GM23338 (cell line): ENCODE data around the gene CCDC61. TPM values are rescaled to one million over a fixed set of nuclear protein-coding genes. Genes with fewer than 3 reads are reported as not detected.

Experiments used
- ATAC-seq: fragments of 200-7000 bp; cut with Tn5 transposase; 3 replicates; pipeline ENCODE4 v1.9.1; 2020
- DNase-seq: peaks from one replicate; pipeline ENCODE4 v3.0.0-alpha.2; 2015; ENCODE audit warnings: low spot score
- H2AFZ ChIP-seq: fragments of 200-600 bp; sonication (generic); 2 replicates; pipeline ENCODE4 v1.8.0; 2016; ENCODE audit warnings: antibody characterized with exemption, mild to moderate bottlenecking, moderate library complexity
- H3F3A ChIP-seq: fragments of 200-600 bp; sonication (generic); replicated peaks from 2 replicates; pipeline ENCODE4 v1.8.0; 2017; ENCODE audit warnings: antibody characterized with exemption, mixed run types, low read depth
- H3K27ac ChIP-seq: fragments of 200-600 bp; sonication (generic); 2 replicates; pipeline ENCODE4 v1.6.1; 2016; ENCODE audit warnings: low read depth
- H3K27me3 ChIP-seq: fragments of 200-600 bp; sonication (generic); 2 replicates; pipeline ENCODE4 v1.8.0; 2016; ENCODE audit warnings: mild to moderate bottlenecking, mixed run types, moderate library complexity; ENCODE audit not compliant: insufficient read depth
- H3K36me3 ChIP-seq: fragments of 200-600 bp; sonication (generic); 2 replicates; pipeline ENCODE4 v1.8.0; 2016; ENCODE audit warnings: mild to moderate bottlenecking; ENCODE audit not compliant: insufficient read depth
- H3K4me1 ChIP-seq: fragments of 200-600 bp; sonication (generic); 2 replicates; pipeline ENCODE4 v1.8.0; 2016; ENCODE audit warnings: mild to moderate bottlenecking, moderate library complexity; ENCODE audit not compliant: insufficient read depth
- H3K4me2 ChIP-seq: fragments of 200-600 bp; sonication (generic); 2 replicates; pipeline ENCODE4 v1.7.1; 2017; ENCODE audit warnings: mixed run types
- H3K4me3 ChIP-seq: fragments of 200-600 bp; sonication (generic); 2 replicates; pipeline ENCODE4 v1.6.1; 2016; ENCODE audit warnings: mixed run types
- H3K79me2 ChIP-seq: fragments of 200-600 bp; sonication (generic); replicated peaks from 2 replicates; pipeline ENCODE4 v1.8.0; 2017; ENCODE audit warnings: mild to moderate bottlenecking; ENCODE audit not compliant: insufficient read depth
- H3K9me2 ChIP-seq: fragments of 200-600 bp; sonication (generic); 2 replicates; pipeline ENCODE4 v1.8.0; 2017; ENCODE audit not compliant: insufficient read depth
- H4K20me1 ChIP-seq: fragments of 200-600 bp; sonication (generic); replicated peaks from 2 replicates; pipeline ENCODE4 v1.8.0; 2017; ENCODE audit warnings: mild to moderate bottlenecking; ENCODE audit not compliant: insufficient read depth
- H3K27ac Mint-ChIP-seq: 2 replicates; pipeline ENCODE4 v1.8.0; 2020; ENCODE audit warnings: inconsistent platforms, mild to moderate bottlenecking, moderate library complexity, mixed read lengths
- H3K27me3 Mint-ChIP-seq: 3 replicates; pipeline ENCODE4 v1.8.0; 2022; ENCODE audit warnings: low read depth, mild to moderate bottlenecking, moderate library complexity, mixed read lengths, inconsistent platforms; ENCODE audit not compliant: insufficient read depth, poor library complexity
- H3K36me3 Mint-ChIP-seq: 3 replicates; pipeline ENCODE4 v1.8.0; 2021; ENCODE audit warnings: low read depth, mild to moderate bottlenecking, inconsistent platforms, moderate library complexity, mixed read lengths
- H3K4me1 Mint-ChIP-seq: 3 replicates; pipeline ENCODE4 v1.8.0; 2020; ENCODE audit warnings: mild to moderate bottlenecking, inconsistent platforms, mixed read lengths
- H3K4me3 Mint-ChIP-seq: 3 replicates; pipeline ENCODE4 v1.8.0; 2021; ENCODE audit warnings: moderate library complexity, mild to moderate bottlenecking, inconsistent platforms, mixed read lengths
- H3K9me3 Mint-ChIP-seq: 3 replicates; pipeline ENCODE4 v1.8.0; 2020; ENCODE audit warnings: moderate library complexity, mild to moderate bottlenecking, inconsistent platforms, mixed read lengths
- CREB1 ChIP-seq: fragments of 250-450 bp; sonication (Bioruptor Pico); IDR thresholded peaks from 2 replicates; pipeline ENCODE4 v1.5.0; 2020; ENCODE audit warnings: low read depth, mild to moderate bottlenecking, moderate library complexity
- EZH2 ChIP-seq: fragments of 200-600 bp; sonication (generic); IDR thresholded peaks from one replicate; pipeline ENCODE4 v1.8.0; 2017; ENCODE audit warnings: antibody characterized with exemption, mild to moderate bottlenecking, low read depth; ENCODE audit not compliant: unreplicated experiment
- EZH2phosphoT487 ChIP-seq: fragments of 200-600 bp; sonication (generic); IDR thresholded peaks from one replicate; pipeline ENCODE4 v1.8.1; 2018; ENCODE audit warnings: antibody characterized with exemption; ENCODE audit not compliant: unreplicated experiment
- JUNB ChIP-seq: IDR thresholded peaks from one replicate; pipeline ENCODE4 v1.6.1; 2016; ENCODE audit warnings: antibody characterized with exemption; ENCODE audit not compliant: unreplicated experiment
- NANOG ChIP-seq: IDR thresholded peaks from 2 replicates; pipeline ENCODE4 v1.6.1; 2016; ENCODE audit warnings: antibody characterized with exemption, borderline replicate concordance
- POLR2AphosphoS5 ChIP-seq: IDR thresholded peaks from 2 replicates; pipeline ENCODE4 v1.6.1; 2016; ENCODE audit warnings: antibody characterized with exemption, low read depth
- STAT1 ChIP-seq: IDR thresholded peaks from one replicate; pipeline ENCODE4 v1.6.1; 2016; ENCODE audit warnings: antibody characterized with exemption; ENCODE audit not compliant: unreplicated experiment
- ZNF331 ChIP-seq: fragments of 250-450 bp; sonication (Bioruptor Pico); IDR thresholded peaks from 2 replicates; pipeline ENCODE4 v1.5.0; 2020; ENCODE audit warnings: low read depth, mild to moderate bottlenecking, moderate library complexity
- polyA plus RNA-seq: library from polyadenylated mRNA; unstranded; fragments of >200 nt; fragmentation: Nextera tagmentation; extraction: Ambion mirVana; gene quantifications from 2 replicates; pipeline ENCODE4 v1.2.1, GENCODE V29; 2016
- total RNA-seq: library from RNA; depleted of rRNA; stranded (reverse); fragments of >200 nt; shearing (Covaris generic); gene quantifications from 2 replicates; pipeline ENCODE4 v1.2.3, GENCODE V29; 2014
- TF ChIP-seq, protein P1 (sequence below): IDR thresholded peaks from one replicate; pipeline ENCODE4 v1.6.1; 2018; ENCODE audit warnings: antibody characterized with exemption; ENCODE audit not compliant: unreplicated experiment
- TF ChIP-seq, protein P2 (sequence below), 2 experiments: fragments of 200-600 bp in 1 of 2; sonication (generic) in 1 of 2; conservative IDR thresholded peaks; 2 replicates each; pipeline versions ENCODE4 v1.5.1 to v1.6.1; 2016 to 2017; ENCODE audit warnings: antibody characterized with exemption in 2 of 2, low read depth in 2 of 2, mild to moderate bottlenecking in 2 of 2, moderate library complexity in 1 of 2
- TF ChIP-seq, protein P3 (sequence below): IDR thresholded peaks from 2 replicates; pipeline ENCODE4 v1.6.1; 2016; ENCODE audit warnings: antibody characterized with exemption

Gene CCDC61
- total and polyA plus RNA-seq, 2 experiments from 2014 or later = 9.8 to 22.4 TPM

DNA sequence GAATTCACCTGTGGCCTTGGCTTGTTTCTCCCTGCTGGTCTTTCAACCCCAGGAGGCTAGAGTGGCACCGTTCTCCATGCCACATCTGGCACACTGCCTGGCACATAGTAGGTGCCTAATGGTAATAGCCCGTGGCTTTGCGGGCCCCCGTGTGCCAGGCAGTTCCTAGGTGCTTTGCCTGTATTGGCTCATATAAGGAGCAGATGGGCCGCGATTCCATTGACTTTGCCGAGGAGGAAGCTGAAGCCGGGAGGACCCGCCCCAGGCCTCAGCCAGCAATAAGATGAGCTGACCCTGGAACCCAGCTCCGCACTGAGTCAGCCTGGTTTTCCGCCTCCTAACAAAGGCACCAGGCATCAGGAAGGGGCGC lies 26.8 kb downstream of the CCDC61 start (continued):
- TF ChIP-seq STAT1 = no peak

DNA sequence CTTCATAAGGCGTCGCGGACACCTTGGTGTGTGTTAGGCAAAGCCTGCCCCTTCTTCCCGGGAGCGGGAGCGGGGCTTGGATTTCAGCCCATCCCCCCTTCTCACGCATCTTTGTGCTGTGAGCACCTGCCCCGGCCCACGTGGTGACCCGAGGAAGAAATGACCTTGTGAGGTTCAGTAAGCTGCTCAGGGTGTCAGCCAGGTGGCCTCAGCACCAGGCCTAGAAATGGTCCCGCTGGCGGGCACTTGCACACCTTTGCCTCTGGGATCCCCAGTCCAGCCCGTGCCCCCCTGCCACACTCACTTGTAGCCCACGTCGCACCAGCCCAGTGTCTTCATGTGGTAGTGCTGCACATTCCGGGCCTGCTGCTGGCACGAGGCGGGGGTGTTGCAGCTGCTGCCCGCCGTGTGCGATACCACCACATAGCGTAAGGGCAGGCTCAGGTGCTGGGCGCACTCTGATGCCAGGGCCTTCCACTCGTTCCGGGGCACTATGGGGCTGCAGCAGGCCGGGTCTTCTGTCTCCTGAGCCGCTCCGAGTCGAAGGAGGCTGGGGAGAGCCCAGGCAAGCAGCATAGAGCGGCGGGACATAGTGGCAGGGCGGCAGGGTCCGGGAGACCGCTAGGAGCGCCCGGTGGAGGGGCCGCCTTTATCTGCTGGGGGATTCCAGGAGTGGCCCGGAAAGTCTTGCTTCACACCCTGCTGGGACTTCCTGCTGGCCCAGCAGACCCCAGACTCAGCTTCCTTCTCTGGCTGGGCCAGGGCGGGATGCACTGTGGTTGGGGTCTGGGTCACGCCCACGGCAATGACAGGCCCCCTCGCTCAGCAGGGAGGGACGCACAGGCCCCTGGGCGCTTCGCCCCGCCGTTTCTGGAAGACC lies 27.4 kb downstream of the CCDC61 start, which contains the start of gene PGLYRP1:
PGLYRP1 (minus strand) TSS at position 623 of the 880 bp plus-strand sequence; CDS start at position 591, 32 bp downstream.
- H3K36me3 Mint-ChIP-seq = peaks cover 12% of the 10 kb centered on the region; the same call in 2 of the 3 replicates
- Histone ChIP-seq H3K36me3 (no peaks in the 10 kb centered on the region), H3K9me2 (no peaks in the 10 kb centered on the region), H3K4me3 (0 out of 2 replicates have a peak within 1 kb of the TSS, but pooled peaks have one; percentile 13), H3K4me2 (peak within 1 kb of the TSS; percentile 51), H3F3A (no peaks in the 10 kb centered on the region), H2AFZ (peak within 1 kb of the TSS; percentile 80; the same call in 1 of the 2 replicates), H3K27me3 (no peaks in the 10 kb centered on the region), H3K79me2 (no peaks in the 10 kb centered on the region), H3K27ac (no peak within 1 kb of the TSS), H4K20me1 (no peaks in the 10 kb centered on the region; the same call in 1 of the 2 replicates), H3K4me1 (peaks cover 10% of the 10 kb centered on the region)
- DNase-seq = peak; percentile 79
- H3K27ac Mint-ChIP-seq = peak within 1 kb of the TSS; percentile 23; the same call in 1 of the 2 replicates
- no peak within 1 kb of the TSS; the same call in 2 of the 3 replicates for H3K4me3 Mint-ChIP-seq
- peaks cover 8% of the 10 kb centered on the region for H3K27me3 Mint-ChIP-seq
- peak; percentile 64 for ATAC-seq
- H3K9me3 Mint-ChIP-seq = peaks cover 6% of the 10 kb centered on the region; the same call in 2 of the 3 replicates
- H3K4me1 Mint-ChIP-seq = peaks cover 21% of the 10 kb centered on the region
- no peak for TF ChIP-seq CREB1 (CRISPR knock-in tag)
- TF ChIP-seq JUNB = no peak
- no peak for TF ChIP-seq EZH2phosphoT487
- no peak for TF ChIP-seq EZH2
- no peak for TF ChIP-seq ZNF331
- TF ChIP-seq POLR2AphosphoS5 = no peak
- TF ChIP-seq NANOG = no peak
- TF ChIP-seq, protein P1, sequence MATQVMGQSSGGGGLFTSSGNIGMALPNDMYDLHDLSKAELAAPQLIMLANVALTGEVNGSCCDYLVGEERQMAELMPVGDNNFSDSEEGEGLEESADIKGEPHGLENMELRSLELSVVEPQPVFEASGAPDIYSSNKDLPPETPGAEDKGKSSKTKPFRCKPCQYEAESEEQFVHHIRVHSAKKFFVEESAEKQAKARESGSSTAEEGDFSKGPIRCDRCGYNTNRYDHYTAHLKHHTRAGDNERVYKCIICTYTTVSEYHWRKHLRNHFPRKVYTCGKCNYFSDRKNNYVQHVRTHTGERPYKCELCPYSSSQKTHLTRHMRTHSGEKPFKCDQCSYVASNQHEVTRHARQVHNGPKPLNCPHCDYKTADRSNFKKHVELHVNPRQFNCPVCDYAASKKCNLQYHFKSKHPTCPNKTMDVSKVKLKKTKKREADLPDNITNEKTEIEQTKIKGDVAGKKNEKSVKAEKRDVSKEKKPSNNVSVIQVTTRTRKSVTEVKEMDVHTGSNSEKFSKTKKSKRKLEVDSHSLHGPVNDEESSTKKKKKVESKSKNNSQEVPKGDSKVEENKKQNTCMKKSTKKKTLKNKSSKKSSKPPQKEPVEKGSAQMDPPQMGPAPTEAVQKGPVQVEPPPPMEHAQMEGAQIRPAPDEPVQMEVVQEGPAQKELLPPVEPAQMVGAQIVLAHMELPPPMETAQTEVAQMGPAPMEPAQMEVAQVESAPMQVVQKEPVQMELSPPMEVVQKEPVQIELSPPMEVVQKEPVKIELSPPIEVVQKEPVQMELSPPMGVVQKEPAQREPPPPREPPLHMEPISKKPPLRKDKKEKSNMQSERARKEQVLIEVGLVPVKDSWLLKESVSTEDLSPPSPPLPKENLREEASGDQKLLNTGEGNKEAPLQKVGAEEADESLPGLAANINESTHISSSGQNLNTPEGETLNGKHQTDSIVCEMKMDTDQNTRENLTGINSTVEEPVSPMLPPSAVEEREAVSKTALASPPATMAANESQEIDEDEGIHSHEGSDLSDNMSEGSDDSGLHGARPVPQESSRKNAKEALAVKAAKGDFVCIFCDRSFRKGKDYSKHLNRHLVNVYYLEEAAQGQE = no peak
- TF ChIP-seq, protein P2, sequence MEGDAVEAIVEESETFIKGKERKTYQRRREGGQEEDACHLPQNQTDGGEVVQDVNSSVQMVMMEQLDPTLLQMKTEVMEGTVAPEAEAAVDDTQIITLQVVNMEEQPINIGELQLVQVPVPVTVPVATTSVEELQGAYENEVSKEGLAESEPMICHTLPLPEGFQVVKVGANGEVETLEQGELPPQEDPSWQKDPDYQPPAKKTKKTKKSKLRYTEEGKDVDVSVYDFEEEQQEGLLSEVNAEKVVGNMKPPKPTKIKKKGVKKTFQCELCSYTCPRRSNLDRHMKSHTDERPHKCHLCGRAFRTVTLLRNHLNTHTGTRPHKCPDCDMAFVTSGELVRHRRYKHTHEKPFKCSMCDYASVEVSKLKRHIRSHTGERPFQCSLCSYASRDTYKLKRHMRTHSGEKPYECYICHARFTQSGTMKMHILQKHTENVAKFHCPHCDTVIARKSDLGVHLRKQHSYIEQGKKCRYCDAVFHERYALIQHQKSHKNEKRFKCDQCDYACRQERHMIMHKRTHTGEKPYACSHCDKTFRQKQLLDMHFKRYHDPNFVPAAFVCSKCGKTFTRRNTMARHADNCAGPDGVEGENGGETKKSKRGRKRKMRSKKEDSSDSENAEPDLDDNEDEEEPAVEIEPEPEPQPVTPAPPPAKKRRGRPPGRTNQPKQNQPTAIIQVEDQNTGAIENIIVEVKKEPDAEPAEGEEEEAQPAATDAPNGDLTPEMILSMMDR (conservative IDR thresholded peaks at IDR 0.05; ENCODE audit: low read depth in 2 of 2) = no peak
- TF ChIP-seq, protein P3, sequence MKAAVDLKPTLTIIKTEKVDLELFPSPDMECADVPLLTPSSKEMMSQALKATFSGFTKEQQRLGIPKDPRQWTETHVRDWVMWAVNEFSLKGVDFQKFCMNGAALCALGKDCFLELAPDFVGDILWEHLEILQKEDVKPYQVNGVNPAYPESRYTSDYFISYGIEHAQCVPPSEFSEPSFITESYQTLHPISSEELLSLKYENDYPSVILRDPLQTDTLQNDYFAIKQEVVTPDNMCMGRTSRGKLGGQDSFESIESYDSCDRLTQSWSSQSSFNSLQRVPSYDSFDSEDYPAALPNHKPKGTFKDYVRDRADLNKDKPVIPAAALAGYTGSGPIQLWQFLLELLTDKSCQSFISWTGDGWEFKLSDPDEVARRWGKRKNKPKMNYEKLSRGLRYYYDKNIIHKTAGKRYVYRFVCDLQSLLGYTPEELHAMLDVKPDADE = no peak
